Peyer's patch (tissue), 4 donors: Measurements from ENCODE around the gene FOXO1.

Experiments
- POLR2A ChIP-seq, 2 donors: fragments of 450-650 bp; IDR thresholded peaks; one replicate each; pipeline ENCODE4 v1.5.1; 2017; ENCODE audit warnings: antibody characterized with exemption in 2 of 2, mild to moderate bottlenecking in 2 of 2, moderate library complexity in 2 of 2
- TF ChIP-seq, protein P1 (sequence below), 6 experiments: fragments of 450-650 bp in 4 of 6; fragments of 200-600 bp in 2 of 6; sonication (generic) in 1 of 6; IDR thresholded peaks; one replicate each; pipeline ENCODE4 v1.5.1; 2017 to 2019; ENCODE audit warnings: antibody characterized with exemption in 6 of 6, mild to moderate bottlenecking in 3 of 6, moderate library complexity in 1 of 6

DNA sequence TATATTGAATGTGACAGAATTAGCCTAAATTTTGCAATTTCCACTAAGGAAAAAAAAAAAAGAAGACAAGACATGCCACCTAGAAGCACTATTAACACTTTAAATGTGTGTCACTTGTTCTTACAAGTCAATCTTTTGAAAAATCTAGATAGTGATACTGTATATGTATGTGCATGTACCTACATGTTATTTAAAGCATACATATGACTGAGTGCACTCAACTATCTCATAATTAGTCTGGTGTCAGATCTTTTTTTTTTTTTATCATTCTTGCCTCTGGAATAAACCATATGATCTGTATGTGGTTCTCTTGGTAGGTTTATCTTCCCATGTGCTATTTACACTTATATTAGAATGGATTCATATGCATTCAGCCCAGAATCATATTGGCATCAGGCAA, 62.3 kb downstream of the FOXO1 start:
- TF ChIP-seq, protein P1, sequence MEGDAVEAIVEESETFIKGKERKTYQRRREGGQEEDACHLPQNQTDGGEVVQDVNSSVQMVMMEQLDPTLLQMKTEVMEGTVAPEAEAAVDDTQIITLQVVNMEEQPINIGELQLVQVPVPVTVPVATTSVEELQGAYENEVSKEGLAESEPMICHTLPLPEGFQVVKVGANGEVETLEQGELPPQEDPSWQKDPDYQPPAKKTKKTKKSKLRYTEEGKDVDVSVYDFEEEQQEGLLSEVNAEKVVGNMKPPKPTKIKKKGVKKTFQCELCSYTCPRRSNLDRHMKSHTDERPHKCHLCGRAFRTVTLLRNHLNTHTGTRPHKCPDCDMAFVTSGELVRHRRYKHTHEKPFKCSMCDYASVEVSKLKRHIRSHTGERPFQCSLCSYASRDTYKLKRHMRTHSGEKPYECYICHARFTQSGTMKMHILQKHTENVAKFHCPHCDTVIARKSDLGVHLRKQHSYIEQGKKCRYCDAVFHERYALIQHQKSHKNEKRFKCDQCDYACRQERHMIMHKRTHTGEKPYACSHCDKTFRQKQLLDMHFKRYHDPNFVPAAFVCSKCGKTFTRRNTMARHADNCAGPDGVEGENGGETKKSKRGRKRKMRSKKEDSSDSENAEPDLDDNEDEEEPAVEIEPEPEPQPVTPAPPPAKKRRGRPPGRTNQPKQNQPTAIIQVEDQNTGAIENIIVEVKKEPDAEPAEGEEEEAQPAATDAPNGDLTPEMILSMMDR (IDR thresholded peaks at IDR 0.05) = no peak
- TF ChIP-seq POLR2A (IDR thresholded peaks at IDR 0.05) = no peak
